IMR-90 (cell line): Measurements from ENCODE around the gene STON2. TPM values are rescaled to one million over a fixed set of nuclear protein-coding genes. Genes with fewer than 3 reads are reported as not detected.

Experiments used
- ATAC-seq: fragments of 200-7000 bp; cut with Tn5 transposase; 2 replicates; pipeline ENCODE4 v1.9.1; 2020; ENCODE audit warnings: low read depth, mild to moderate bottlenecking, moderate library complexity
- BruUV-seq: library from RNA; stranded (reverse); fragments of 400-500 nt; replicated peaks from 2 replicates; lab custom pipeline; 2021; lab: Mats Ljungman, UMichigan
- CTCF ChIA-PET: fragments of 300-600 bp; formaldehyde crosslinking; extraction: SDS; loops from one replicate; lab custom pipeline; 2021; ENCODE audit warnings: antibody characterized with exemption; lab: Yijun Ruan, JAX
- POLR2A ChIA-PET: fragments of 300-600 bp; sonication (Branson Sonifier 250); formaldehyde crosslinking; loops from one replicate; lab custom pipeline; 2022; ENCODE audit warnings: antibody characterized with exemption; ENCODE audit not compliant: unreplicated experiment; lab: Charles Lee
- DNase-seq: peaks from one replicate; pipeline ENCODE4 v3.0.0; 2013
- H2AFZ ChIP-seq: replicated peaks from 2 replicates; pipeline ENCODE3; 2013; ENCODE audit warnings: low read length, mild to moderate bottlenecking; ENCODE audit not compliant: poor library complexity
- H2AK5ac ChIP-seq: 2 replicates; pipeline ENCODE4 v1.6.1; 2013; ENCODE audit warnings: low read depth, low read length, inconsistent platforms
- H2AK9ac ChIP-seq: replicated peaks from 2 replicates; pipeline ENCODE3; 2013; ENCODE audit warnings: mild to moderate bottlenecking, low read depth, low read length, moderate library complexity; ENCODE audit not compliant: poor library complexity
- H2BK120ac ChIP-seq: 2 replicates; pipeline ENCODE4 v1.6.1; 2013; ENCODE audit warnings: low read depth, low read length, inconsistent platforms
- H2BK15ac ChIP-seq: 3 replicates; pipeline ENCODE4 v1.6.1; 2013; ENCODE audit warnings: low read depth, low read length, inconsistent platforms
- H2BK20ac ChIP-seq: 2 replicates; pipeline ENCODE4 v1.6.1; 2013; ENCODE audit warnings: low read depth, mild to moderate bottlenecking, inconsistent platforms, low read length, moderate library complexity
- H2BK5ac ChIP-seq: 2 replicates; pipeline ENCODE4 v1.6.1; 2013; ENCODE audit warnings: mild to moderate bottlenecking, low read depth, low read length, inconsistent platforms; ENCODE audit not compliant: poor library complexity, severe bottlenecking
- H3K14ac ChIP-seq: replicated peaks from 2 replicates; pipeline ENCODE4 v1.6.1; 2013; ENCODE audit warnings: low read depth, low read length, inconsistent platforms
- H3K18ac ChIP-seq: 2 replicates; pipeline ENCODE4 v1.6.1; 2013; ENCODE audit warnings: low read depth, low read length, control low read depth
- H3K23ac ChIP-seq: 2 replicates; pipeline ENCODE4 v1.6.1; 2013; ENCODE audit warnings: low read depth, low read length, inconsistent platforms
- H3K27ac ChIP-seq: 2 replicates; pipeline ENCODE4 v1.5.1; 2013; ENCODE audit warnings: mild to moderate bottlenecking, control low read depth, low read length; ENCODE audit not compliant: insufficient read depth
- H3K27me3 ChIP-seq: 2 replicates; pipeline ENCODE4 v1.6.1; 2013; ENCODE audit warnings: low read length; ENCODE audit not compliant: control insufficient read depth, insufficient read depth
- H3K36me3 ChIP-seq: 2 replicates; pipeline ENCODE4 v1.6.1; 2013; ENCODE audit warnings: low read length, mixed read lengths; ENCODE audit not compliant: control insufficient read depth, insufficient read depth
- H3K4ac ChIP-seq: 2 replicates; pipeline ENCODE4 v1.6.1; 2013; ENCODE audit warnings: low read depth, low read length, inconsistent platforms
- H3K4me1 ChIP-seq: 2 replicates; pipeline ENCODE4 v1.6.1; 2013; ENCODE audit warnings: low read length, mixed read lengths; ENCODE audit not compliant: control insufficient read depth, insufficient read depth
- H3K4me2 ChIP-seq: 2 replicates; pipeline ENCODE4 v1.6.1; 2013; ENCODE audit warnings: low read depth, mild to moderate bottlenecking, control low read depth, low read length, moderate library complexity
- H3K4me3 ChIP-seq: 2 replicates; pipeline ENCODE4 v1.5.1; 2013; ENCODE audit warnings: low read depth, mild to moderate bottlenecking, control low read depth, low read length, moderate library complexity; ENCODE audit not compliant: insufficient read depth
- H3K56ac ChIP-seq: 2 replicates; pipeline ENCODE4 v1.6.1; 2013; ENCODE audit warnings: low read length, inconsistent platforms; ENCODE audit not compliant: insufficient read depth; ENCODE audit errors: extremely low read depth
- H3K79me1 ChIP-seq, 2 experiments: 2 replicates each; pipeline ENCODE4 v1.6.1; 2013; ENCODE audit warnings: low read length in 2 of 2, inconsistent platforms in 1 of 2, low read depth in 1 of 2
- H3K9ac ChIP-seq: 2 replicates; pipeline ENCODE4 v1.6.1; 2013; ENCODE audit warnings: low read depth, low read length, control low read depth
- H3K9me1 ChIP-seq: 2 replicates; pipeline ENCODE4 v1.6.1; 2013; ENCODE audit warnings: low read length, inconsistent platforms; ENCODE audit not compliant: insufficient read depth
- H3K9me3 ChIP-seq: 2 replicates; pipeline ENCODE4 v1.6.1; 2013; ENCODE audit warnings: low read length; ENCODE audit not compliant: control insufficient read depth, insufficient read depth
- H4K20me1 ChIP-seq: 2 replicates; pipeline ENCODE4 v1.6.1; 2013; ENCODE audit warnings: low read length, inconsistent platforms; ENCODE audit not compliant: insufficient read depth
- H4K5ac ChIP-seq: 2 replicates; pipeline ENCODE4 v1.6.1; 2013; ENCODE audit warnings: mild to moderate bottlenecking, low read depth, low read length, control low read depth
- H4K8ac ChIP-seq, 2 experiments: 2 replicates each; pipeline ENCODE4 v1.6.1; 2013; ENCODE audit warnings: low read depth in 2 of 2, low read length in 2 of 2, control low read depth in 1 of 2, inconsistent platforms in 1 of 2
- H4K91ac ChIP-seq: 2 replicates; pipeline ENCODE4 v1.6.1; 2013; ENCODE audit warnings: low read depth, low read length, inconsistent platforms; ENCODE audit not compliant: insufficient read depth
- BHLHE40 ChIP-seq: fragments of 150-350 bp; IDR thresholded peaks from 2 replicates; pipeline ENCODE4 v1.6.1; 2016; ENCODE audit warnings: mild to moderate bottlenecking, low read depth, low read length
- CEBPB ChIP-seq: IDR thresholded peaks from 2 replicates; pipeline ENCODE4 v1.6.1; 2012; ENCODE audit warnings: low read depth, low read length, improper control_type of control experiment
- CHD1 ChIP-seq: IDR thresholded peaks from 2 replicates; pipeline ENCODE4 v1.6.1; 2012; ENCODE audit warnings: low read depth, low read length, improper control_type of control experiment
- CTCF ChIP-seq: conservative IDR thresholded peaks from 2 replicates; pipeline ENCODE4 v1.5.1; 2012; ENCODE audit warnings: mild to moderate bottlenecking, low read depth, low read length, improper control_type of control experiment
- FOS ChIP-seq: fragments of 150-350 bp; IDR thresholded peaks from 2 replicates; pipeline ENCODE4 v1.6.1; 2016; ENCODE audit warnings: low read depth, low read length
- MAFK ChIP-seq: IDR thresholded peaks from 2 replicates; pipeline ENCODE4 v1.6.1; 2012; ENCODE audit warnings: low read depth, low read length, improper control_type of control experiment
- MXI1 ChIP-seq: IDR thresholded peaks from 2 replicates; pipeline ENCODE4 v1.6.1; 2012; ENCODE audit warnings: low read depth, mild to moderate bottlenecking, low read length, moderate library complexity, borderline replicate concordance
- RAD21 ChIP-seq: IDR thresholded peaks from 2 replicates; pipeline ENCODE4 v1.6.1; 2012; ENCODE audit warnings: low read length, improper control_type of control experiment
- RCOR1 ChIP-seq: IDR thresholded peaks from 2 replicates; pipeline ENCODE4 v1.6.1; 2012; ENCODE audit warnings: mild to moderate bottlenecking, low read length, improper control_type of control experiment; ENCODE audit not compliant: insufficient replicate concordance
- RFX5 ChIP-seq: IDR thresholded peaks from 2 replicates; pipeline ENCODE4 v1.8.0; 2012; ENCODE audit warnings: low read depth, mild to moderate bottlenecking, low read length, moderate library complexity
- SMC3 ChIP-seq: fragments of 150-350 bp; IDR thresholded peaks from 2 replicates; pipeline ENCODE4 v1.6.1; 2016; ENCODE audit warnings: low read depth, mild to moderate bottlenecking, antibody characterized with exemption, low read length, moderate library complexity
- USF2 ChIP-seq: fragments of 150-350 bp; IDR thresholded peaks from 2 replicates; pipeline ENCODE4 v1.6.1; 2017; ENCODE audit warnings: mild to moderate bottlenecking, antibody characterized with exemption, low read length, low read depth
- WGBS, 2 experiments: methylation state at CpG; one replicate each; pipeline versions ENCODE4 v1.1.5 to v1.1.7; 2013; ENCODE audit warnings: missing lambda C conversion rate in 2 of 2; ENCODE audit not compliant: insufficient read length in 1 of 2; ENCODE audit errors: extremely low coverage in 2 of 2; 5-methylcytosine and 5-hydroxymethylcytosine counted together
- dilution Hi-C: fragments of 300-500 bp; cut with HindIII; formaldehyde crosslinking; loops from one replicate; pipeline ENCODE4 v1.14.3; 2018; ENCODE audit warnings: low sequenced_read_pairs; ENCODE audit not compliant: unreplicated experiment
- in situ Hi-C: fragments of 300-500 bp; cut with MboI; formaldehyde crosslinking; loops from 3 replicates; pipeline ENCODE4 v1.14.3; 2019; ENCODE audit warnings: low sequenced_read_pairs, inconsistent platforms, mixed read lengths
- intact Hi-C: fragments of 100-400 bp; cut with micrococcal nuclease; formaldehyde crosslinking; loops from 2 replicates; pipeline ENCODE4 v1.10.0; 2022
- polyA plus RNA-seq, 3 experiments: library from polyadenylated mRNA; depleted of rRNA; stranded (reverse); fragments of >200 nt; gene quantifications; 2 replicates each; pipeline ENCODE4 v1.2.3, GENCODE V29; 2012; ENCODE audit warnings: low replicate concordance in 1 of 3
- total RNA-seq: library from RNA; depleted of rRNA; stranded (reverse); fragments of >200 nt; gene quantifications from 2 replicates; pipeline ENCODE4 v1.2.3, GENCODE V29; 2012
- TF ChIP-seq, protein P1 (sequence below): fragments of 150-350 bp; IDR thresholded peaks from 2 replicates; pipeline ENCODE4 v1.6.1; 2016; ENCODE audit warnings: low read depth, mild to moderate bottlenecking, low read length, moderate library complexity, borderline replicate concordance

STON2 gene
- total and polyA plus RNA-seq, 2 of the 4 experiments (the other 2 are of a cell fraction), result not detected

GRCh38 chr14:81309511-81309910 lies 90.6 kb downstream of the STON2 start:
- H3K9me3 ChIP-seq, result no peaks in the 10 kb centered on the region
- no peak overlapping the region for H3K27ac ChIP-seq
- H3K18ac ChIP-seq, result no peak overlapping the region
- H3K4me3 ChIP-seq, result no peak overlapping the region
- intact Hi-C loops, result no loop called here
- H2AFZ ChIP-seq, result no peak overlapping the region
- H3K4me2 ChIP-seq, result no peak overlapping the region
- in situ Hi-C loops, result no loop called here
- DNase-seq, result no peak
- H2BK15ac ChIP-seq, result no peak overlapping the region
- no peak overlapping the region for H2AK5ac ChIP-seq
- no peak overlapping the region for H3K14ac ChIP-seq
- no peak overlapping the region for H4K91ac ChIP-seq
- no TSS peak for BruUV-seq
- no peaks in the 10 kb centered on the region for H3K9me1 ChIP-seq
- no peaks in the 10 kb centered on the region for H3K36me3 ChIP-seq
- no peaks in the 10 kb centered on the region for H4K20me1 ChIP-seq
- H3K56ac ChIP-seq, result no peak overlapping the region
- H3K4me1 ChIP-seq, result no peaks in the 10 kb centered on the region
- no peak overlapping the region for H2BK120ac ChIP-seq
- ChIA-PET CTCF (no interaction called here), POLR2A (no interaction called here)
- H3K4ac ChIP-seq, result no peak overlapping the region
- no peak for ATAC-seq
- TF ChIP-seq MXI1 (no peak), SMC3 (no peak), BHLHE40 (no peak), MAFK (no peak), CHD1 (no peak), USF2 (no peak), CEBPB (no peak), RCOR1 (no peak), RAD21 (no peak), RFX5 (no peak), CTCF (no peak), FOS (no peak)
- TF ChIP-seq, protein P1, sequence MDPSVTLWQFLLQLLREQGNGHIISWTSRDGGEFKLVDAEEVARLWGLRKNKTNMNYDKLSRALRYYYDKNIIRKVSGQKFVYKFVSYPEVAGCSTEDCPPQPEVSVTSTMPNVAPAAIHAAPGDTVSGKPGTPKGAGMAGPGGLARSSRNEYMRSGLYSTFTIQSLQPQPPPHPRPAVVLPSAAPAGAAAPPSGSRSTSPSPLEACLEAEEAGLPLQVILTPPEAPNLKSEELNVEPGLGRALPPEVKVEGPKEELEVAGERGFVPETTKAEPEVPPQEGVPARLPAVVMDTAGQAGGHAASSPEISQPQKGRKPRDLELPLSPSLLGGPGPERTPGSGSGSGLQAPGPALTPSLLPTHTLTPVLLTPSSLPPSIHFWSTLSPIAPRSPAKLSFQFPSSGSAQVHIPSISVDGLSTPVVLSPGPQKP, result no peak
- no peak overlapping the region for H3K23ac ChIP-seq
- H3K27me3 ChIP-seq, result no peaks in the 10 kb centered on the region
- dilution Hi-C loops, result no loop called here
- H4K5ac ChIP-seq, result no peak overlapping the region
- WGBS, 2 experiments, result no CpG with 5 or more reads among the region's 2 CpGs
- no peak overlapping the region for H2BK20ac ChIP-seq
- no peaks in the 10 kb centered on the region for H3K79me1 ChIP-seq
- H2AK9ac ChIP-seq, result no peak overlapping the region
- no peak overlapping the region for H3K9ac ChIP-seq
- H2BK5ac ChIP-seq, result no peak overlapping the region
- H4K8ac ChIP-seq, result no peak overlapping the region
